Stimulated activated naive CD8-positive, alpha-beta T cell treated with anti-CD3 and anti-CD28 coated beads, Interleukin-15, amount 100 ng/mL, for 72 hours (primary cell): ENCODE data around the gene RAB5IF.
A peak's percentile ranks its signal among the peaks of the same experiment; 100 is the strongest.
"Not testable (repeated sequence)": the region's sequence is repeated elsewhere in the genome, so short reads cannot be mapped to it uniquely, and the experiment has no call there.

Experiments used
- ATAC-seq: fragments of 150-1000 bp; cut with Tn5 transposase; 2 replicates; pipeline ENCODE4 v1.10.0; 2021; ENCODE audit warnings: mild to moderate bottlenecking, moderate library complexity
- DNase-seq, 2 donors: peaks; one replicate each; pipeline ENCODE4 v3.0.0; 2021 to 2022
- H3K27ac Mint-ChIP-seq, 2 donors: one replicate each; pipeline ENCODE4 v1.8.0; 2022; ENCODE audit warnings: mild to moderate bottlenecking in 2 of 2, mixed read lengths in 2 of 2, moderate library complexity in 2 of 2
- H3K27me3 Mint-ChIP-seq: one replicate; pipeline ENCODE4 v1.8.0; 2022; ENCODE audit warnings: mixed read lengths
- H3K4me1 Mint-ChIP-seq: one replicate; pipeline ENCODE4 v1.8.0; 2022; ENCODE audit warnings: mild to moderate bottlenecking, mixed read lengths
- H3K4me3 Mint-ChIP-seq, 2 donors: one replicate each; pipeline ENCODE4 v1.8.0; 2022; ENCODE audit warnings: mild to moderate bottlenecking in 2 of 2, mixed read lengths in 2 of 2, moderate library complexity in 1 of 2
- H3K9me3 Mint-ChIP-seq, 2 donors: one replicate each; pipeline ENCODE4 v1.8.0; 2022; ENCODE audit warnings: mixed read lengths in 2 of 2

Gene RAB5IF

GRCh38 chr20:36605399-36606157 lies at the start of gene RAB5IF:
Gene RAB5IF, plus strand, starts transcription at chr20:36605779. Its CDS starts 173 bp downstream, at chr20:36605952.
- H3K9me3 Mint-ChIP-seq: no peaks in the 10 kb centered on the region
- no peaks in the 10 kb centered on the region for H3K27me3 Mint-ChIP-seq
- DNase-seq: peak; percentile 99
- peak; percentile 92 for ATAC-seq
- H3K27ac Mint-ChIP-seq: peak within 1 kb of the TSS; percentile 93 to 96
- peak within 1 kb of the TSS; percentile 93 to 97 for H3K4me3 Mint-ChIP-seq
- peaks cover 35% of the 10 kb centered on the region for H3K4me1 Mint-ChIP-seq

GRCh38 chr20:36562724-36563123 lies 42.9 kb upstream of the RAB5IF start:
- no peaks in the 10 kb centered on the region for H3K27me3 Mint-ChIP-seq
- H3K4me1 Mint-ChIP-seq: peaks cover 15% of the 10 kb centered on the region
- DNase-seq (no peak), ATAC-seq (no peak)
- no peak overlapping the region for H3K4me3 Mint-ChIP-seq
- no peak overlapping the region for H3K27ac Mint-ChIP-seq
- H3K9me3 Mint-ChIP-seq: peaks cover 11 to 18% of the 10 kb centered on the region in 2 donors

GRCh38 chr20:36563374-36563773 lies 42.2 kb upstream of the RAB5IF start:
- H3K4me3 Mint-ChIP-seq: no peak overlapping the region
- peaks cover 15% of the 10 kb centered on the region for H3K4me1 Mint-ChIP-seq
- DNase-seq: no peak
- H3K27ac Mint-ChIP-seq: no peak overlapping the region
- H3K9me3 Mint-ChIP-seq: peaks cover 11 to 18% of the 10 kb centered on the region in 2 donors
- H3K27me3 Mint-ChIP-seq: no peaks in the 10 kb centered on the region
- ATAC-seq: no peak

- Mint-ChIP-seq H3K27ac (peak overlapping the region in 1 of 2 donors; percentile 30), H3K4me1 (peaks cover 15% of the 10 kb centered on the region), H3K9me3 (peaks cover 11 to 18% of the 10 kb centered on the region in 2 donors)
- not testable (repeated sequence) for H3K27me3 Mint-ChIP-seq, ATAC-seq, H3K4me3 Mint-ChIP-seq, DNase-seq
Measured at GRCh38 chr20:36564078-36564725, 41.4 kb upstream of the RAB5IF start.

GRCh38 chr20:36564726-36565121 lies 40.9 kb upstream of the RAB5IF start:
- H3K4me3 Mint-ChIP-seq, H3K27me3 Mint-ChIP-seq, H3K27ac Mint-ChIP-seq, DNase-seq, ATAC-seq: not testable (repeated sequence)
- peaks cover 11 to 18% of the 10 kb centered on the region in 2 donors for H3K9me3 Mint-ChIP-seq
- H3K4me1 Mint-ChIP-seq: peaks cover 15% of the 10 kb centered on the region

- no peaks in the 10 kb centered on the region for H3K27me3 Mint-ChIP-seq
- DNase-seq (no peak), ATAC-seq (no peak)
- no peak overlapping the region for H3K4me3 Mint-ChIP-seq
- H3K4me1 Mint-ChIP-seq: peaks cover 15% of the 10 kb centered on the region
- no peak overlapping the region for H3K27ac Mint-ChIP-seq
- peaks cover 11 to 18% of the 10 kb centered on the region in 2 donors for H3K9me3 Mint-ChIP-seq
Measured at GRCh38 chr20:36565520-36565919, 40.1 kb upstream of the RAB5IF start.

- no peak overlapping the region for H3K4me3 Mint-ChIP-seq
- ATAC-seq: no peak
- DNase-seq: no peak
- peaks cover under 1 to 6% of the 10 kb centered on the region in 2 donors for H3K9me3 Mint-ChIP-seq
- no peaks in the 10 kb centered on the region for H3K27me3 Mint-ChIP-seq
- peak overlapping the region in 1 of 2 donors; percentile 38 for H3K27ac Mint-ChIP-seq
- peaks cover 22% of the 10 kb centered on the region for H3K4me1 Mint-ChIP-seq
Measured at GRCh38 chr20:36569847-36570429, 35.6 kb upstream of the RAB5IF start.

- H3K9me3 Mint-ChIP-seq: no peaks in the 10 kb centered on the region
- peak overlapping the region; percentile 99 for H3K27ac Mint-ChIP-seq
- DNase-seq (no peak), ATAC-seq (no peak)
- H3K4me1 Mint-ChIP-seq: peaks cover 38% of the 10 kb centered on the region
- H3K27me3 Mint-ChIP-seq: no peaks in the 10 kb centered on the region
- peak overlapping the region; percentile 95 for H3K4me3 Mint-ChIP-seq
Measured at GRCh38 chr20:36571564-36572504, 33.7 kb upstream of the RAB5IF start.

GRCh38 chr20:36572701-36573102 lies 32.9 kb upstream of the RAB5IF start:
- Mint-ChIP-seq H3K4me3 (peak overlapping the region; percentile 95), H3K9me3 (no peaks in the 10 kb centered on the region), H3K27me3 (no peaks in the 10 kb centered on the region), H3K27ac (peak overlapping the region; percentile 99), H3K4me1 (peaks cover 38% of the 10 kb centered on the region)
- DNase-seq (peak; percentile 70 to 84), ATAC-seq (peak; percentile 86)

- Mint-ChIP-seq H3K4me3 (peak within 1 kb of the TSS; percentile 95 to 96), H3K27ac (peak within 1 kb of the TSS; percentile 99), H3K9me3 (no peaks in the 10 kb centered on the region), H3K27me3 (no peaks in the 10 kb centered on the region), H3K4me1 (peaks cover 38% of the 10 kb centered on the region)
- DNase-seq (peak; percentile 92 to 93), ATAC-seq (peak; percentile 85)
Measured at GRCh38 chr20:36573103-36573797, 32.3 kb upstream of the RAB5IF start, which contains the start of gene TGIF2. Gene TGIF2, plus strand, starts transcription at chr20:36573597. Its CDS starts 5,178 bp downstream, at chr20:36578775.

- Mint-ChIP-seq H3K4me3 (peak overlapping the region; percentile 94 to 96), H3K9me3 (no peaks in the 10 kb centered on the region), H3K4me1 (peaks cover 41% of the 10 kb centered on the region), H3K27ac (peak overlapping the region; percentile 91 to 92), H3K27me3 (no peaks in the 10 kb centered on the region)
- ATAC-seq (peak; percentile 5), DNase-seq (peak; percentile 38 to 48)
Measured at GRCh38 chr20:36573798-36574365, 31.7 kb upstream of the RAB5IF start.

- ATAC-seq (peak; percentile 4), DNase-seq (peak; percentile 40 to 47)
- Mint-ChIP-seq H3K27me3 (no peaks in the 10 kb centered on the region), H3K9me3 (no peaks in the 10 kb centered on the region), H3K4me1 (peaks cover 47% of the 10 kb centered on the region), H3K27ac (peak overlapping the region; percentile 96 to 97), H3K4me3 (peak overlapping the region; percentile 94 to 96)
Measured at GRCh38 chr20:36574366-36575135, 31.0 kb upstream of the RAB5IF start.

- Mint-ChIP-seq H3K27ac (peak overlapping the region in 1 of 2 donors; percentile 96), H3K4me1 (peaks cover 60% of the 10 kb centered on the region), H3K4me3 (peak overlapping the region; percentile 94 to 96), H3K27me3 (no peaks in the 10 kb centered on the region), H3K9me3 (no peaks in the 10 kb centered on the region)
- ATAC-seq: no peak
- no peak for DNase-seq
Measured at GRCh38 chr20:36576081-36576445, 29.5 kb upstream of the RAB5IF start.
